Upper lobe of left lung (tissue), 4 donors: ENCODE results near the gene LRRC74B.

Source experiments
- EP300 ChIP-seq, 4 donors: sonication (generic); formaldehyde crosslinking; IDR thresholded peaks; one replicate each; pipeline ENCODE4 v1.5.1; 2017; ENCODE audit warnings: antibody characterized with exemption in 4 of 4, control low read depth in 2 of 4
- POLR2A ChIP-seq, 4 donors: fragments of 450-650 bp; IDR thresholded peaks; one replicate each; pipeline ENCODE4 v1.5.1; 2016 to 2017; ENCODE audit warnings: antibody characterized with exemption in 4 of 4, mild to moderate bottlenecking in 2 of 4
- POLR2AphosphoS5 ChIP-seq, 2 donors: sonication (generic); formaldehyde crosslinking; IDR thresholded peaks; one replicate each; pipeline ENCODE4 v1.5.1; 2017; ENCODE audit warnings: antibody characterized with exemption in 2 of 2
- TF ChIP-seq, protein P1 (sequence below), 6 experiments: fragments of 450-650 bp in 4 of 6; fragments of 200-600 bp in 2 of 6; sonication (generic) in 2 of 6; IDR thresholded peaks; one replicate each; pipeline ENCODE4 v1.5.1; 2016 to 2019; ENCODE audit warnings: antibody characterized with exemption in 6 of 6

DNA sequence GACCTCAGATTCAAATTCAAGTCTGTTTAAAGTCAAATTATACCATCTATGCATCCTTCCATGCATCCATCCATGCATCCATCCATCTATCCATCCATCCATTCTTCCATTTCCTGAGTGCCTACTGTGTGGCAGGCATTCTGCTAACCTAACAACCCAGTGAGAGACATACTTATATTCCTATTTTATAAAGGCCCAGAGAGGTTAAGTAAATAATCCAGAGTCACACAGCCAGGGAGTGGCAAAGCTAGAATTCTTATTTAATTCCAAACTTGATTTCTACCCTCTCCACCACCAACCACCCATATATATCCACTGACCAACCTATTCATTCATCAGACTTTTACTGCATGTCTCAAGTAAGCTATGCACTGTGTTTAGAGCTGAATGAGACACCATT, 53.8 kb downstream of the LRRC74B start:
- TF ChIP-seq, protein P1, sequence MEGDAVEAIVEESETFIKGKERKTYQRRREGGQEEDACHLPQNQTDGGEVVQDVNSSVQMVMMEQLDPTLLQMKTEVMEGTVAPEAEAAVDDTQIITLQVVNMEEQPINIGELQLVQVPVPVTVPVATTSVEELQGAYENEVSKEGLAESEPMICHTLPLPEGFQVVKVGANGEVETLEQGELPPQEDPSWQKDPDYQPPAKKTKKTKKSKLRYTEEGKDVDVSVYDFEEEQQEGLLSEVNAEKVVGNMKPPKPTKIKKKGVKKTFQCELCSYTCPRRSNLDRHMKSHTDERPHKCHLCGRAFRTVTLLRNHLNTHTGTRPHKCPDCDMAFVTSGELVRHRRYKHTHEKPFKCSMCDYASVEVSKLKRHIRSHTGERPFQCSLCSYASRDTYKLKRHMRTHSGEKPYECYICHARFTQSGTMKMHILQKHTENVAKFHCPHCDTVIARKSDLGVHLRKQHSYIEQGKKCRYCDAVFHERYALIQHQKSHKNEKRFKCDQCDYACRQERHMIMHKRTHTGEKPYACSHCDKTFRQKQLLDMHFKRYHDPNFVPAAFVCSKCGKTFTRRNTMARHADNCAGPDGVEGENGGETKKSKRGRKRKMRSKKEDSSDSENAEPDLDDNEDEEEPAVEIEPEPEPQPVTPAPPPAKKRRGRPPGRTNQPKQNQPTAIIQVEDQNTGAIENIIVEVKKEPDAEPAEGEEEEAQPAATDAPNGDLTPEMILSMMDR (IDR thresholded peaks at IDR 0.05), result no peak
- no peak for TF ChIP-seq POLR2A (IDR thresholded peaks at IDR 0.05)
- TF ChIP-seq POLR2AphosphoS5 (IDR thresholded peaks at IDR 0.05), result no peak
- no peak for TF ChIP-seq EP300 (IDR thresholded peaks at IDR 0.05)
